SU-DHL-6 (cell line): ENCODE results near the gene PRSS57.

Experiments
- H2AFZ ChIP-seq: fragments of 200-600 bp; sonication (generic); 2 replicates; pipeline ENCODE4 v1.6.1; 2014; ENCODE audit warnings: low read depth, mild to moderate bottlenecking, moderate library complexity, mixed read lengths, antibody characterized with exemption, low read length; ENCODE audit not compliant: severe bottlenecking
- H3F3A ChIP-seq: fragments of 200-600 bp; shearing (Covaris generic); 2 replicates; pipeline ENCODE4 v1.6.0; 2016; ENCODE audit warnings: antibody characterized with exemption, mild to moderate bottlenecking; ENCODE audit not compliant: insufficient read depth
- H3K27ac ChIP-seq: fragments of 200-600 bp; sonication (generic); 2 replicates; pipeline ENCODE4 v1.5.1; 2016; ENCODE audit warnings: low read depth, mild to moderate bottlenecking, low read length, moderate library complexity, mixed read lengths
- H3K27me3 ChIP-seq: fragments of 200-600 bp; sonication (generic), shearing (Covaris generic); 2 replicates; pipeline ENCODE4 v1.6.0; 2014; ENCODE audit warnings: mild to moderate bottlenecking, low read length
- H3K36me3 ChIP-seq: fragments of 200-600 bp; sonication (generic); 2 replicates; pipeline ENCODE4 v1.6.1; 2014; ENCODE audit warnings: mild to moderate bottlenecking, low read length, mixed read lengths
- H3K4me2 ChIP-seq: fragments of 300-600, 200-600 bp; shearing (Covaris generic), sonication (generic); 2 replicates; pipeline ENCODE4 v1.6.0; 2014; ENCODE audit warnings: low read length, low read depth, mild to moderate bottlenecking; ENCODE audit not compliant: poor library complexity, severe bottlenecking
- H3K4me3 ChIP-seq: fragments of 200-600 bp; sonication (generic); 2 replicates; pipeline ENCODE4 v1.5.1; 2014; ENCODE audit warnings: antibody characterized with exemption, low read length, mild to moderate bottlenecking, mixed read lengths; ENCODE audit not compliant: insufficient read depth, poor library complexity, severe bottlenecking
- H3K79me2 ChIP-seq: fragments of 200-600 bp; sonication (generic); 2 replicates; pipeline ENCODE4 v1.6.1; 2014; ENCODE audit warnings: mild to moderate bottlenecking, low read length, moderate library complexity; ENCODE audit not compliant: insufficient read depth
- H3K9ac ChIP-seq: fragments of 200-600 bp; sonication (generic); 2 replicates; pipeline ENCODE4 v1.7.0; 2014; ENCODE audit warnings: mild to moderate bottlenecking, low read length
- H3K9me2 ChIP-seq: fragments of 200-600 bp; sonication (generic); replicated peaks from 2 replicates; pipeline ENCODE4 v1.6.1; 2014; ENCODE audit warnings: low read length; ENCODE audit not compliant: insufficient read depth
- H3K9me3 ChIP-seq: fragments of 200-600 bp; sonication (generic); 2 replicates; pipeline ENCODE4 v1.6.1; 2014; ENCODE audit warnings: low read length, mixed read lengths; ENCODE audit not compliant: insufficient read depth
- H4K20me1 ChIP-seq: fragments of 200-600 bp; sonication (generic); 2 replicates; pipeline ENCODE4 v1.6.1; 2014; ENCODE audit warnings: low read depth, mild to moderate bottlenecking, antibody characterized with exemption, low read length, moderate library complexity, mixed read lengths
- EZH2phosphoT487 ChIP-seq: fragments of 200-600 bp; sonication (generic), shearing (Covaris generic); conservative IDR thresholded peaks from 2 replicates; pipeline ENCODE4 v1.6.1; 2018; ENCODE audit warnings: mild to moderate bottlenecking, antibody characterized with exemption, low read length, moderate library complexity, mixed read lengths
- TF ChIP-seq, protein P1 (sequence below): fragments of 200-600 bp; sonication (generic); IDR thresholded peaks from one replicate; pipeline ENCODE4 v1.5.1; 2017; ENCODE audit warnings: antibody characterized with exemption, mild to moderate bottlenecking, low read length, moderate library complexity; ENCODE audit not compliant: insufficient read depth, poor library complexity, severe bottlenecking

Gene PRSS57

DNA sequence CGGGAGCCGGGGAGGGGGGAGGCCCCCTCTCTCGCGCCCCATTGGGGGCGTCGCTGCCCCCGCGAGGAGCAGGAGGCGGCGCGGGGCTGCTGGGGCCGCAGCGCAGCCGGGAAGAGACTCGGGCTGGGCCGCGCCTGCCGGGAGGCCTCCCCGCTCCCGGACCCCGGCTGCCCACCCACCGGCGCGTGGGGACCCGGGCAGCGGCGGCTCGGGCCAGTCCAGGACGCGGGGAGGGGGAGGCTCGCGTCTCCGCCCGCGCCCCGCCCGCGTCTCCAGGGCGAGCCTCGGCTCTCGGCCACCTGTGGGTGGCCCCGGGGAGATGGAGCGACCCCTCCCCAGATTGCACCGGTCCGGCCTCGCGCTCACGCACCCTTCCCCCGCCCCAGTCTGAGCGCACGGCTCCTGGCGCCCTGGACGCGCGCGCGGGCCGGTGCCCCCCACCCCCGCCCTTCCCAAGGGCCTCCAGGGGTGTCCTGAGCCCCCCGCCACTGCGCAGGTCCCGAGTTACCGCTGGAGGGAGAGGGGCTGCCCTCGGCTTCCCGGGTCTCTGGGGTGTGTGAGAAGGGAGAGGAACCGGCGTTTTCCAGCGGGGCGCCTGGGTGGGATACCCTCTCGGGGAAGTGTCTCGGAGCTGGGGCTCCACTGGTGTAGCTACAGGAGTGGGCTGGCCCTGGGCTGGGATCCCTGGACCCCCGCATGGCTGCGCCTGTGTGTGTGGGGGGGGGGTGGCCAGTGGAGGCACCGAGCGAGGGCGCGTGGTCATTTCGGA is 14.1 kb upstream of the PRSS57 start:
- H3K4me2 ChIP-seq: no peak overlapping the region

DNA sequence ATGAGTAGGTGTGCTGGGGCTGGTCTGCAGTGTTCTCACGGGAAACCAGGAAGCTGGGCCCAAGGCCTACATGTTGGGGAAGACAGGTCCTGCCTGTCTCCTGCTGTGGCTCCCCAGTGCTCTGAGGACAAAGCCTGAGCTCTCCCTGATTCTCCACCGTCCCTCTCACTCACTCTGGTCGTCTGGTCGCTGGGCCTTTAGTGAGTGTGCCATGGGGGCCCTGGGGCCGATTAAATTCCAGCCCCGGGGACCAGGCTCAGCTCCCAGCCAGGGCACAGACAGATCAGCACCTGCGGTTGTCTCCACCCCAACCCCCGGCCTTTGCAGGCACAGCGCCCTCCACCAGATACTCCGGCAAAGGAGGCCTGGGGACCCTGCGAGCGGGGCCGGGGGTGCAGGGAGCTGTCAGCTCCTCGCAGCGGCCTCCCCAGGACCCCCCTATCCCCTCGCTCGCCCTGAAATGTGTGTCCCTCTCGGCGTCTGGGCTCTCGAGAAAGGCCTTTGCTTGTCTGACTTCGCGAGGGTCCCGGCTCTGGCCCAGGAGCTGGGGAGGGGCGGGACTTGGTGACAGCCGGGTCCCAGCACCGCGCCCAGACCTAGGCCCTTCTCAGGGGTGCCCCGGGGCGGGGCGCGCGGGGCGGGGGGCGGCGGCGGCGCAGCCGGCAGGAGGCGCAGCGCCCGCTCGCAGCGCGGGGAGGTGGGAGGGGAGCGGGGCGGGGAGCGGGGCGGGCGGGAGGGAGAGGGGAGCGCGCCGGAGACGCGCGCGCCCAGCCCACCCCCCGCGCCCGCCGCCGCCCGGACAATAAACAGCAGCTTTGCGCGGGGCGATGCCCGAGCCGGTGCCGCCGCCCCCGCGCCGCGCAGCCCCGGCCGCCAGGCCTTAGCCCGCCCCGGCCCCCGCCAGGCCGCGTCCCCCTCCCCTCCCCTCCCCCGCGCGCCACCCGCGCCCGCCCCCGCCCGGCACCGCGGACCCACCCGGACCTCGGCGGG is 13.2 kb upstream of the PRSS57 start, which contains the start of gene PALM:
Gene PALM, plus strand, starts transcription at position 782 of the 990 bp plus-strand sequence. CDS start 212 bp downstream, outside the sequence.
- no peak for TF ChIP-seq EZH2phosphoT487
- TF ChIP-seq, protein P1, sequence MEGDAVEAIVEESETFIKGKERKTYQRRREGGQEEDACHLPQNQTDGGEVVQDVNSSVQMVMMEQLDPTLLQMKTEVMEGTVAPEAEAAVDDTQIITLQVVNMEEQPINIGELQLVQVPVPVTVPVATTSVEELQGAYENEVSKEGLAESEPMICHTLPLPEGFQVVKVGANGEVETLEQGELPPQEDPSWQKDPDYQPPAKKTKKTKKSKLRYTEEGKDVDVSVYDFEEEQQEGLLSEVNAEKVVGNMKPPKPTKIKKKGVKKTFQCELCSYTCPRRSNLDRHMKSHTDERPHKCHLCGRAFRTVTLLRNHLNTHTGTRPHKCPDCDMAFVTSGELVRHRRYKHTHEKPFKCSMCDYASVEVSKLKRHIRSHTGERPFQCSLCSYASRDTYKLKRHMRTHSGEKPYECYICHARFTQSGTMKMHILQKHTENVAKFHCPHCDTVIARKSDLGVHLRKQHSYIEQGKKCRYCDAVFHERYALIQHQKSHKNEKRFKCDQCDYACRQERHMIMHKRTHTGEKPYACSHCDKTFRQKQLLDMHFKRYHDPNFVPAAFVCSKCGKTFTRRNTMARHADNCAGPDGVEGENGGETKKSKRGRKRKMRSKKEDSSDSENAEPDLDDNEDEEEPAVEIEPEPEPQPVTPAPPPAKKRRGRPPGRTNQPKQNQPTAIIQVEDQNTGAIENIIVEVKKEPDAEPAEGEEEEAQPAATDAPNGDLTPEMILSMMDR: no peak
- no peaks in the 10 kb centered on the region for H3K9me3 ChIP-seq
- no peak within 1 kb of the TSS for H3K4me2 ChIP-seq
- no peaks in the 10 kb centered on the region for H3K9me2 ChIP-seq
- no peaks in the 10 kb centered on the region for H4K20me1 ChIP-seq
- no peaks in the 10 kb centered on the region for H3K79me2 ChIP-seq
- no peak within 1 kb of the TSS for H3K9ac ChIP-seq
- H3F3A ChIP-seq: no peaks in the 10 kb centered on the region
- no peak within 1 kb of the TSS for H3K27ac ChIP-seq
- no peaks in the 10 kb centered on the region for H3K27me3 ChIP-seq
- H2AFZ ChIP-seq: no peak within 1 kb of the TSS
- H3K4me3 ChIP-seq: no peak within 1 kb of the TSS
- H3K36me3 ChIP-seq: no peaks in the 10 kb centered on the region

More for the DNA sequence above, 14.1 kb upstream of the PRSS57 start:
- Histone ChIP-seq H3K27ac (no peak overlapping the region), H4K20me1 (no peaks in the 10 kb centered on the region), H3K27me3 (no peaks in the 10 kb centered on the region), H3K79me2 (no peaks in the 10 kb centered on the region), H2AFZ (no peak overlapping the region), H3K36me3 (no peaks in the 10 kb centered on the region), H3K9me3 (no peaks in the 10 kb centered on the region), H3K4me3 (no peak overlapping the region), H3K9ac (no peak overlapping the region), H3K9me2 (no peaks in the 10 kb centered on the region), H3F3A (no peaks in the 10 kb centered on the region)
- no peak for TF ChIP-seq EZH2phosphoT487
- TF ChIP-seq, protein P1: no peak

DNA sequence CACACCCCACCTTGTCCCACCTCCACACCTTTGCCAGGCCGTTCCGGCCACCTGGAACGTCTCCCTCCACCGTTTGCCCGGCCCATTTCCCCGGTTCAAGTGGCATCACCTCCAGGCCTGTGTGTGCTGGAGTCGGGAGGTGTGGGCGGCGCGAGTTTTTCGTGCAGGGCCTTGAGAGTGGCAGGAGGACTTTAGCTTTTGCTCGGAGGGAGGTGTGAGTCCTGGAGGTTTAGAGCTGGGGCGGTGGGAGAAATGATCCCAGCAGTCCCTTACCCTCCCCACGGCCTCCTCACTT is 9.1 kb upstream of the PRSS57 start:
- H3K79me2 ChIP-seq: no peaks in the 10 kb centered on the region
- no peaks in the 10 kb centered on the region for H3K27me3 ChIP-seq
- TF ChIP-seq, protein P1: no peak
- no peak for TF ChIP-seq EZH2phosphoT487
- H3K4me2 ChIP-seq: no peak overlapping the region
- H4K20me1 ChIP-seq: no peaks in the 10 kb centered on the region
- no peaks in the 10 kb centered on the region for H3K9me2 ChIP-seq
- H3K4me3 ChIP-seq: no peak overlapping the region
- no peaks in the 10 kb centered on the region for H3K9me3 ChIP-seq
- H3F3A ChIP-seq: no peaks in the 10 kb centered on the region
- H2AFZ ChIP-seq: no peak overlapping the region
- H3K36me3 ChIP-seq: no peaks in the 10 kb centered on the region
- no peak overlapping the region for H3K27ac ChIP-seq
- no peak overlapping the region for H3K9ac ChIP-seq
